Measurements from ENCODE around the gene PIGW.

DNA sequence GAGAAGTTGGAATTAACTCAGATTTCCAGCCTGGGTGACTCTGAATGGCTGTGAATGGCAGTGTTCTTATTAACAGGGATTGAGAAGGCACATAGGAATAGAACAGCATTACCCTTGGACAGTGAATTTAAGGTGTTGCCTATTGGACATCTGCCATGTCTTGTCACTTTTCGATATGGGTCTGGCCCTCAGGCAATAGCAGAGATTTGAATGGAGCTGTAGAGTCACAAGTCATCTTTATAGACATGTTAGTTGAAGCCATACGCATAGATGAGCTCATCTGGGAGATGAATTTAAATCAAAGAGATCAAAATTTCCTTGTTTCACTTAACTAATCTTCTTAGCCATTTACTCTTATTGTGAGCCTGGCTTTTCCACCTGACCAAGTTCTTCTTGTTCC is 42.0 kb downstream of the PIGW start:
- TF ChIP-seq, protein P1, sequence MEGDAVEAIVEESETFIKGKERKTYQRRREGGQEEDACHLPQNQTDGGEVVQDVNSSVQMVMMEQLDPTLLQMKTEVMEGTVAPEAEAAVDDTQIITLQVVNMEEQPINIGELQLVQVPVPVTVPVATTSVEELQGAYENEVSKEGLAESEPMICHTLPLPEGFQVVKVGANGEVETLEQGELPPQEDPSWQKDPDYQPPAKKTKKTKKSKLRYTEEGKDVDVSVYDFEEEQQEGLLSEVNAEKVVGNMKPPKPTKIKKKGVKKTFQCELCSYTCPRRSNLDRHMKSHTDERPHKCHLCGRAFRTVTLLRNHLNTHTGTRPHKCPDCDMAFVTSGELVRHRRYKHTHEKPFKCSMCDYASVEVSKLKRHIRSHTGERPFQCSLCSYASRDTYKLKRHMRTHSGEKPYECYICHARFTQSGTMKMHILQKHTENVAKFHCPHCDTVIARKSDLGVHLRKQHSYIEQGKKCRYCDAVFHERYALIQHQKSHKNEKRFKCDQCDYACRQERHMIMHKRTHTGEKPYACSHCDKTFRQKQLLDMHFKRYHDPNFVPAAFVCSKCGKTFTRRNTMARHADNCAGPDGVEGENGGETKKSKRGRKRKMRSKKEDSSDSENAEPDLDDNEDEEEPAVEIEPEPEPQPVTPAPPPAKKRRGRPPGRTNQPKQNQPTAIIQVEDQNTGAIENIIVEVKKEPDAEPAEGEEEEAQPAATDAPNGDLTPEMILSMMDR (conservative IDR thresholded peaks at IDR 0.05; ENCODE audit: low read depth in 2 of 2): no peak
- no peak for TF ChIP-seq EZH2phosphoT487 (IDR thresholded peaks at IDR 0.05; ENCODE audit: unreplicated experiment)
